GM19452 (cell line): ENCODE results near the gene MLH1.

Source experiments
- ATAC-seq: cut with Tn5 transposase; IDR thresholded peaks from one replicate; pipeline ENCODE4 v1.9.1; 2021; ENCODE audit not compliant: unreplicated experiment

The MLH1 gene

DNA sequence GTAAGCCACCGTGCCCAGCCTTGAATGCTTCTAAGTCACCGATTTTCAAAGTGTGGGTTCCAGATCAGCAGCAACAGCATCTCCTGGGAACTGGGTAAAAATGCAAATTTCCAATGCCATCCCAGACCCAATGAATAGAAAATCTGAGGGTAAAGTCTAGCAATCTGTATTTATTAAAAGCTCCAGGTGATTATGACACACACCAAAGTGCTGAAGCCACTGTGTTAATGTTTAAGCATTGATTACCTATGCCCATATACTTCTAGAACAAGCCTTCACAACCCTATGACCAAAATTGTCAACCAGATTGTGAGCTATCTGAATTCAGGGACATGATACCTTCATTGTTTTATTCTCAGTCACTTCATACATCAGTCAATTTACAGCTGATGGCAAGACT is 94.6 kb downstream of the MLH1 start:
- ATAC-seq = no peak

DNA sequence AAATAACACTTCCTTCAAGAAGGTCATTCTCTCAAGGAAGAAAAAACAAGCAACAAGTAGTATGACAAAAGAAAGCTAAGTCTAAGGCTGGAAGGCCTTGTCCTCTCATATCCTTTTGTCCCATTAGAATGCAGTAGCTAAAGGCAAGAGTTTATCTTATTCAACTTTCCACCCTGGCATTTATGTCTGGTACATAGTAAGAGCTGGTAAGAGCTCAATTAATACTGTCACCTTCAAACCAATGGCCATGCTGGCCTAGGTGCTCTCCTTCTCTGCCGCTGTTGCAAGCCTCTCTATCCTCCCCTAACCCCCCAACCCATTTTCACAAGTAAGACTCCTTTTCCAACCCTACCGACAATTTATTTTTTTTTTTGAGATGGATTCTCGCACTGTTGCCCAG is 99.2 kb downstream of the MLH1 start:
- ATAC-seq = no peak

DNA sequence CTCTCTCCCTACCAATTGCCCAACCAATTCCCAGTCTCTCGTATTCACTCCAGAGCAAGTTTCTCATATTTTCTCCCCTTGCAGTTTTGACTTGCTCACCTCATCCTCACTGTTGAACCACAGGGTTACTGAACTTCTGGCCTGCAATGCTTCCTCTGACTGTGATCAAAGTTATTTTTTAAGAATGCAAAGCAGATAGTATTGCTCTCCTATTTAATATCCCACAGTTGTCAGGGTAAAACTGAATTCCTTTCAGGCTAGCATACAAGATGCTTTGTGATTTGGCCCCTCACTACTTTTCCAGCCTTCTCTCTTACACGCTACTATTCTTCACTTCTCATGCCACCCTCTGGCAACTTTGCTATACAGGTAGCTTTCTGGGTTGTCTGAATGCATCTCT is 100.2 kb downstream of the MLH1 start:
- ATAC-seq = no peak

DNA sequence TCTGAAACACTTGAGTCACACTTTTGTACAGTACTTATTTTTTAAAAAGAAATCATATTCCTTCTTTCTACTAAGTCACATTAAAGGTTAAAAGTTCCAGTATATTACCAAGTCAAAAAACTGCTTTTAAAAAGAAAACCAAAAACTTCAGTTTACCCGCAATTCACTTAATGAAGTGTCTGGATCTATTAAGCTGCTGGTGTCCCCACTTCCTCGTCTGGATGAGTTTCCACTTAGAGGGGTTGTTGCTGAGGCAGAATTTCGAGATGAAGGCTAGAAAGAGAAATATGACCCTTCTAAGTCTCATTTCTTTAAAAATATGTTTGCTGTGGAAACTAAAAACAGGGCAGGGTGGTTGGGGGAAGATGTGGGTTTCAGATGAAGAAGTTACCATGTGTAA is 101.3 kb downstream of the MLH1 start:
- no peak for ATAC-seq

DNA sequence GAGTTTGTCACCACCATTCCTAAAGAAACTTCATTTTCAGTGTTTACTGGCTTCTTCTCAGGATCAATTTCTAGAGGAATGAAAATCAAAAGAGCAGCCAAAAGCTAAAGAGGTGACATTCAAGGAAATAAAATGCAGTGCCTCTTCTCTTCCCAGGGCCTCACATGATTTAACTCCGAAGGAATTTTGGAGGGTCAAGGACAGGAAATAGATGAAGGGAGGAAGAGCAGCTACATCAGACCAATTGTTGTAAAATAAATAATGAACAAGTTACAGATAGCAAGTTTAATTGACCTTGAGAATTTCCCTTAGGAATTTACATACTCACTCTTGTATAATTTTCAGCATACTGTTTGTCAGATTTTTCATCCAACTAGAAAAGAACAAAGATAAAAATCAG is 103.0 kb downstream of the MLH1 start:
- no peak for ATAC-seq

DNA sequence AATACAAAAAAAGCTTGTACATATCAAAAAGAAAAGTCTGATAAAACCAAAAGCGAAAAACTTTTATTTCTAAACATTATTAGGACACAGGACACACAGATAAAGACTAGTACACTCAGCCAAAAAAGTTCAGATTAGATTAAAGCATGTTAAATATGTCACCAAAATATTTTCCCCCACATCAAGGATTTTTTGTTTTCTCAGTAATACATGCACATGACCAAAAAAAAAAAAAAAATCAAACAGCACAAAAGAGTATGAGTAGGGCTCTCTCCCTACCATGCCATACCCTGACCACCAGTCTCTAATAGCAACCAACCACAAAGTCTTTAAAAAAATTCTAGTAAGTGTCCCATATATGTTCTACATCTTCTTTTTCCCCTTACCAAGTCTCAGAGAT is 103.7 kb downstream of the MLH1 start:
- no peak for ATAC-seq

DNA sequence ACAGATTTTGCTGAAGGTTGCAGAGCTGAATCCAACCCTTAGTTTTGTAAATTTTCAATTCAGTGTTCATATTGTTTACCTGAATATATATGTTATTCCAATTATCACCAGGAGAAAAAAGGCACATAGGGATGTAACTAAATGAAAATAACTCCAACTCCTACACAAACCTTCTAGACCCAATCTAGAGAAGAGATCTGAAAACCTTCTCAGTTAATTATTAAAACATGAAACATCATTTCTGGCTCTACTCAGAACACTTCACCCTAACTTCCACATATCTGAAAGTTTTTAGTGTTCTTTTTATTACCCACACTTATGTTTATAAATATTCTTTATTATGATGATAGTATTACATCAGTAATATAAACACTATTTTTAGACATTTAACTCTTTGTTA is 104.5 kb downstream of the MLH1 start:
- ATAC-seq = no peak

DNA sequence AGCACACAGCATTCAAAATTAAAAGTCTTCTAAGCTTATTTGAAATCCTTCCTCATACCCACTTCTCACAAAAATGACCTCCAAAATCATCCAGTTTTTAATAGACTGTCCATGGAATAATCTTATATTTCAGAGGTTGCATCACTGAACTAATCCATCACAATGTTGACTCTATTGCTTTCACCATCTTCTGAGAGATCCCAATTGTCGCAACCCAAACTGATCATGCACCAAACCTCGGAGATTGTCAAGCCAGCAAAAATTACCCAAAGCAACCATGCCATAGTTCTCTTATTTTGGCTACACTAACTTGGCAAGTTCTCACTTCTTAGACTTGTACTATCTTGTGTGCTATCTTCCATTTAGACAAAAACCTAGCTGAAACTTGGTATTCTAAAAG is 105.6 kb downstream of the MLH1 start:
- no peak for ATAC-seq

DNA sequence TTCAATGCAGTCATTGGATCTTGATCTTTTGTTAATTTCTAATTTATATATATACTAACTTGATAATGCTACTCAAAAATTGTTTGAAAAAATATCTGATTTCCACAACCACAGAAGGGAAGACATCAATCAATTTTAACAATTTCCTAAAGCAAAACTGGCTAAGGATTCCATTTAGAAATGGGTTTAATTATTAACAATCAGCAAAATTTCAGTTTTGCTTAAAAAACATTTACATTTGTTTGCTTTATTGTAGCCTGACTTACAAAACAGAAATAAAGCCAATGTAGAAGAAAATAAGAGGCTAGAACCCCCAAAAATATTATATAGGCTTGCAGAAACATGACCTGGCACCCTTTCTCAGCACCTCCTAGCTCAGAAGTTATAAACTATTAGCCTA is 106.2 kb downstream of the MLH1 start:
- no peak for ATAC-seq

DNA sequence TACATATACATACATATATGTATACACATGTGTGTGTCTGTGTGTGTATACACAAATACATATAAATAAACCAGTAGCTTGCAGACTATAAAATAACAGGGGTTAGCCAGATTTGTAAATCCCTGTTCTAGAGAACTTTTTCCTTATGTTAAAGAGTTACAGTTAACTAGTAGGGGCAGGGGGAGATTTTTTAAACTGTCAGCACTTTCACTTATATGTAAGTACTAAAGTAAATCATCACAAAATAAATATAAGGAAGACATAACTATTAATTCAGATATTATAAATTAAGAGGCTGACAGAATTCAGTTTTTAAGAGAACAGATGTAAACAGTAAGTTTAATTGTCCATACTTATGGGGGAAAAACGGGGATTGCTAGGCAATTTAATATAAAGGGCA is 107.1 kb downstream of the MLH1 start:
- no peak for ATAC-seq
